SK-N-SH (cell line): Measurements from ENCODE around the gene ENOX1. TPM values are rescaled to one million over a fixed set of nuclear protein-coding genes. Genes with fewer than 3 reads are reported as not detected.
A peak's percentile ranks its signal among the peaks of the same experiment; 100 is the strongest.

Experiments used
- CTCF ChIA-PET: fragments of 300-600, 350-600 bp; formaldehyde crosslinking; extraction: SDS; loops from one replicate; lab custom pipeline; 2021; lab: Yijun Ruan, JAX
- POLR2A ChIA-PET: fragments of 350-600 bp; sonication (Branson Sonifier 250); formaldehyde crosslinking; extraction: SDS; loops from one replicate; lab custom pipeline; 2020; ENCODE audit warnings: antibody characterized with exemption, inconsistent platforms; lab: Yijun Ruan, JAX
- DNase-seq: peaks from one replicate; pipeline ENCODE4 v3.0.0; 2012
- H2AFZ ChIP-seq: fragments of 200-600 bp; sonication (generic); 2 replicates; pipeline ENCODE4 v1.8.1; 2016; ENCODE audit warnings: antibody characterized with exemption, mild to moderate bottlenecking, low read depth
- H3F3A ChIP-seq: fragments of 200-600 bp; sonication (generic); replicated peaks from 2 replicates; pipeline ENCODE3; 2016; ENCODE audit warnings: antibody characterized with exemption, mild to moderate bottlenecking; ENCODE audit not compliant: insufficient read depth
- H3K27ac ChIP-seq, 2 experiments: fragments of 200-500 bp in 1 of 2; fragments of 200-600 bp in 1 of 2; sonication (Bioruptor generic) in 1 of 2; sonication (generic), shearing (Covaris generic) in 1 of 2; 2 replicates each; pipeline versions ENCODE4 v1.5.1 to v1.6.1; 2014 to 2016; ENCODE audit warnings: low read depth in 2 of 2, inconsistent platforms in 1 of 2, low read length in 1 of 2, mild to moderate bottlenecking in 1 of 2, mixed read lengths in 1 of 2
- H3K27me3 ChIP-seq: fragments of 200-600 bp; sonication (generic), shearing (Covaris generic); 2 replicates; pipeline ENCODE4 v1.6.1; 2016; ENCODE audit warnings: mixed run types; ENCODE audit not compliant: insufficient read depth
- H3K36me3 ChIP-seq, 2 experiments: fragments of 200-500 bp in 1 of 2; fragments of 200-600 bp in 1 of 2; sonication (Bioruptor generic) in 1 of 2; sonication (generic) in 1 of 2; replicated peaks in 1 of 2; 2 replicates each; pipeline versions ENCODE3 to v1.5.1; 2014 to 2016; ENCODE audit warnings: low read length in 1 of 2, mild to moderate bottlenecking in 1 of 2; ENCODE audit not compliant: insufficient read depth in 2 of 2, control insufficient read depth in 1 of 2
- H3K4me1 ChIP-seq, 2 experiments: fragments of 200-500 bp in 1 of 2; fragments of 200-600 bp in 1 of 2; sonication (Bioruptor generic) in 1 of 2; sonication (generic), shearing (Covaris generic) in 1 of 2; 2 replicates each; pipeline versions ENCODE4 v1.5.1 to v1.6.1; 2014 to 2016; ENCODE audit warnings: low read depth in 1 of 2, low read length in 1 of 2, mixed run types in 1 of 2; ENCODE audit not compliant: insufficient read depth in 2 of 2, control insufficient read depth in 1 of 2
- H3K4me2 ChIP-seq: fragments of 200-600 bp; sonication (generic), shearing (Covaris generic); 2 replicates; pipeline ENCODE4 v1.6.1; 2017; ENCODE audit warnings: mixed run types
- H3K4me3 ChIP-seq, 2 experiments: fragments of 200-500 bp in 1 of 2; fragments of 200-600 bp in 1 of 2; sonication (Bioruptor generic) in 1 of 2; sonication (generic), shearing (Covaris generic) in 1 of 2; 2 replicates each; pipeline versions ENCODE4 v1.5.1 to v1.8.1; 2014 to 2016; ENCODE audit warnings: low read depth in 2 of 2, inconsistent platforms in 1 of 2, low read length in 1 of 2, mild to moderate bottlenecking in 1 of 2, mixed read lengths in 1 of 2, moderate library complexity in 1 of 2
- H3K79me2 ChIP-seq: fragments of 200-600 bp; sonication (generic); 2 replicates; pipeline ENCODE4 v1.8.1; 2017; ENCODE audit warnings: mild to moderate bottlenecking; ENCODE audit not compliant: insufficient read depth
- H3K9ac ChIP-seq: fragments of 200-600 bp; sonication (generic); 2 replicates; pipeline ENCODE4 v1.6.1; 2017; ENCODE audit warnings: mixed run types
- H3K9me2 ChIP-seq: fragments of 200-600 bp; sonication (generic); 2 replicates; pipeline ENCODE4 v1.6.1; 2017; ENCODE audit warnings: mixed run types
- H3K9me3 ChIP-seq: fragments of 200-600 bp; sonication (generic); 2 replicates; pipeline ENCODE4 v1.6.1; 2017; ENCODE audit warnings: mixed run types, mild to moderate bottlenecking, moderate library complexity
- H4K20me1 ChIP-seq: fragments of 200-600 bp; sonication (generic); 2 replicates; pipeline ENCODE4 v1.6.1; 2017; ENCODE audit warnings: mild to moderate bottlenecking, mixed run types; ENCODE audit not compliant: insufficient read depth
- CTCF ChIP-seq: fragments of 200-600 bp; sonication (generic); IDR thresholded peaks from 2 replicates; pipeline ENCODE4 v1.6.1; 2017; ENCODE audit warnings: antibody characterized with exemption, mild to moderate bottlenecking, moderate library complexity
- ELF1 ChIP-seq: IDR thresholded peaks from 2 replicates; pipeline ENCODE4 v1.4.0; 2012
- EZH2phosphoT487 ChIP-seq: fragments of 200-600 bp; sonication (generic); IDR thresholded peaks from 2 replicates; pipeline ENCODE4 v1.6.1; 2017; ENCODE audit warnings: low read depth, mixed run types, mild to moderate bottlenecking, antibody characterized with exemption, moderate library complexity, borderline replicate concordance
- FOSL2 ChIP-seq: IDR thresholded peaks from 2 replicates; pipeline ENCODE4 v1.4.0; 2012; ENCODE audit warnings: low read depth, mild to moderate bottlenecking, moderate library complexity, borderline replicate concordance
- FOXJ3 ChIP-seq: sonication (generic); formaldehyde crosslinking; IDR thresholded peaks from 2 replicates; pipeline ENCODE4 v1.5.1; 2020; ENCODE audit warnings: mild to moderate bottlenecking, missing genetic modification reagents
- FOXM1 ChIP-seq: IDR thresholded peaks from 2 replicates; pipeline ENCODE4 v1.4.0; 2012; ENCODE audit warnings: low read depth, mild to moderate bottlenecking
- GABPA ChIP-seq: IDR thresholded peaks from 2 replicates; pipeline ENCODE4 v1.4.0; 2012; ENCODE audit warnings: low read depth, mild to moderate bottlenecking
- GATA2 ChIP-seq: sonication (generic); formaldehyde crosslinking; IDR thresholded peaks from 2 replicates; pipeline ENCODE4 v1.5.0; 2020; ENCODE audit warnings: mild to moderate bottlenecking, missing genetic modification reagents
- IRF3 ChIP-seq: fragments of 150-350 bp; IDR thresholded peaks from 2 replicates; pipeline ENCODE4 v1.6.1; 2016; ENCODE audit warnings: mild to moderate bottlenecking, low read depth, low read length
- JUND ChIP-seq: IDR thresholded peaks from 2 replicates; pipeline ENCODE4 v1.4.0; 2012
- MAX ChIP-seq: IDR thresholded peaks from 2 replicates; pipeline ENCODE4 v1.4.0; 2012; ENCODE audit warnings: low read depth
- MXI1 ChIP-seq: IDR thresholded peaks from 2 replicates; pipeline ENCODE4 v1.6.1; 2012; ENCODE audit warnings: mild to moderate bottlenecking, low read depth, low read length, improper control_type of control experiment
- NFIC ChIP-seq: IDR thresholded peaks from 2 replicates; pipeline ENCODE4 v1.4.0; 2012; ENCODE audit warnings: borderline replicate concordance
- NRF1 ChIP-seq: IDR thresholded peaks from 2 replicates; pipeline ENCODE4 v1.6.1; 2012; ENCODE audit warnings: low read depth, mild to moderate bottlenecking, low read length
- POLR2AphosphoS5 ChIP-seq: IDR thresholded peaks from 2 replicates; pipeline ENCODE4 v1.6.1; 2012; ENCODE audit warnings: low read depth, low read length
- RAD21 ChIP-seq: IDR thresholded peaks from 2 replicates; pipeline ENCODE4 v1.6.1; 2012; ENCODE audit warnings: mild to moderate bottlenecking, low read length
- RCOR1 ChIP-seq: fragments of 150-350 bp; IDR thresholded peaks from 2 replicates; pipeline ENCODE4 v1.6.1; 2017; ENCODE audit warnings: antibody characterized with exemption, low read length
- RFX5 ChIP-seq: IDR thresholded peaks from 2 replicates; pipeline ENCODE4 v1.6.1; 2012; ENCODE audit warnings: mild to moderate bottlenecking, improper control_type of control experiment, low read length
- RXRA ChIP-seq: IDR thresholded peaks from 2 replicates; pipeline ENCODE4 v1.4.0; 2012; ENCODE audit warnings: low read depth, mild to moderate bottlenecking, borderline replicate concordance
- TCF12 ChIP-seq: IDR thresholded peaks from 2 replicates; pipeline ENCODE4 v1.4.0; 2012
- TEAD4 ChIP-seq: IDR thresholded peaks from 2 replicates; pipeline ENCODE4 v1.4.0; 2012; ENCODE audit warnings: mild to moderate bottlenecking, borderline replicate concordance; ENCODE audit not compliant: insufficient read depth
- USF1 ChIP-seq: IDR thresholded peaks from 2 replicates; pipeline ENCODE4 v1.4.0; 2012; ENCODE audit warnings: low read depth, borderline replicate concordance
- YY1 ChIP-seq: IDR thresholded peaks from 2 replicates; pipeline ENCODE4 v1.4.0; 2012; ENCODE audit warnings: low read depth, mild to moderate bottlenecking
- ZBTB33 ChIP-seq: IDR thresholded peaks from 2 replicates; pipeline ENCODE4 v1.4.0; 2012; ENCODE audit warnings: low read depth, borderline replicate concordance
- WGBS: methylation state at CpG from one replicate; pipeline ENCODE4 v1.1.6; 2017; ENCODE audit warnings: low lambda C conversion rate; 5-methylcytosine and 5-hydroxymethylcytosine counted together
- polyA plus RNA-seq, 3 experiments: library from polyadenylated mRNA; depleted of rRNA; stranded (reverse); fragments of >200 nt; gene quantifications; 2 replicates each; pipeline ENCODE4 v1.2.3, GENCODE V29; 2012
- TF ChIP-seq, protein P1 (sequence below): fragments of 150-350 bp; IDR thresholded peaks from 2 replicates; pipeline ENCODE4 v1.6.1; 2017; ENCODE audit warnings: antibody characterized with exemption, low read length, low read depth, borderline replicate concordance

ENOX1 gene
- 5.8 and 6.6 TPM in 2 replicates for polyA plus RNA-seq (2012; rRNA removed)
- polyA plus RNA-seq (2012; cell fraction: cytosol; rRNA removed), result 7.6 and 8.1 TPM in 2 replicates
- 5.1 and 5.5 TPM in 2 replicates for polyA plus RNA-seq (2012; cell fraction: nucleus; rRNA removed)

DNA sequence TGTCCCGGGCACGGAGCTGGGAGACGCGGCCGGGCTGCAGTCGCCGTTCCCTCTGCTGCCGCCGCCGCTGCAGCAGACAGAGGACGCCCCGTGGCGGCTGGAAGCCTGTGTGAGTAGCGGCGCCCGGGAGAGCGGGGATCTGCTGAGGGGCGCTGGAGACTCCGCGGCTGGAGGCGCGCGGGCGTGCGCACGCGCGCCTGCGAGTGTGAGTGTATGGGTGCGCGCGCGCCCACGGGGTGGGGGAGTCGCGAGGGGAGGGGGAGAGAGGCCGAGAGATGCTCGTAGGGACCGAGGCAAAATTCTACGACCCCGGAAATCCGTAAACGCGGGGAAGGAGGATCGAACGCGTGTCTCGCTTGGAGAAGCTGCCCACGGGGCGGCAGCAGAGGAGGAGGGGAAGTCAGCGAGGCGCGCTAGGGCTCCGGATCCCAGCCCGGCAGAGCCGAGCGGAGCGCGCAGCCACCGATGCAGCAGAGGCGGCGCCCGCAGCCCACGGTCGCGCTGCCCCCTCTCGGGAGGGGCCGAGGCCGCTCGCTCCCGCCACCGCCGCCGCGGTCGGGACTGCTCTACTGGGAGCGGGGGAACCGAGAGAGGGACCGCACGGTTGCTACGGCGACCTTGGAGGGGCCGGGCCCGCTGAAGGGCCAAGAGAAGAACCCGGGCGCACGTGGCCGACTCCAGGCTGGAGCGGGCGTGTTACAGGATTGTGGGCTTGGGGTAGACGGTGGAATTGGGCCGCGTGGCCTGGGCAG lies at the start of gene ENOX1:
ENOX1 (minus strand) TSS at position 207 of the 752 bp plus-strand sequence.
- Histone ChIP-seq H3K9me3 (no peaks in the 10 kb centered on the region), H3K4me3 (peak within 1 kb of the TSS; percentile 72 to 73), H3K9ac (peak within 1 kb of the TSS; percentile 62), H3K36me3 (no peaks in the 10 kb centered on the region), H4K20me1 (no peaks in the 10 kb centered on the region), H3K4me2 (peak within 1 kb of the TSS; percentile 90), H3F3A (peaks cover 37% of the 10 kb centered on the region), H3K4me1 (peaks cover 0 to 23% of the 10 kb centered on the region in 2 experiments; a peak in 3 of 4 replicates), H3K27ac (peak within 1 kb of the TSS; percentile 41 to 47; a peak in 3 of 4 replicates), H2AFZ (peak within 1 kb of the TSS; percentile 86), H3K27me3 (no peaks in the 10 kb centered on the region), H3K79me2 (no peaks in the 10 kb centered on the region), H3K9me2 (no peaks in the 10 kb centered on the region)
- CTCF ChIA-PET, result interaction anchor here (0.8 to 1.8 kb wide), 8 partner anchors 9 to 701 kb away, joined by 3 to 8 read pairs (median 4); no protein-coding TSS in a partner anchor
- POLR2A ChIA-PET, result interaction anchor here (1.6 kb wide), 1 partner anchor 19 kb away, joined by 5 read pairs; no protein-coding TSS in a partner anchor
- DNase-seq, result peak; percentile 92
- WGBS, result 3% methylated on average over 18 of the region's 93 CpGs
- peak; percentile 31; the same call in 1 of the 2 replicates for TF ChIP-seq CTCF
- TF ChIP-seq, protein P1, sequence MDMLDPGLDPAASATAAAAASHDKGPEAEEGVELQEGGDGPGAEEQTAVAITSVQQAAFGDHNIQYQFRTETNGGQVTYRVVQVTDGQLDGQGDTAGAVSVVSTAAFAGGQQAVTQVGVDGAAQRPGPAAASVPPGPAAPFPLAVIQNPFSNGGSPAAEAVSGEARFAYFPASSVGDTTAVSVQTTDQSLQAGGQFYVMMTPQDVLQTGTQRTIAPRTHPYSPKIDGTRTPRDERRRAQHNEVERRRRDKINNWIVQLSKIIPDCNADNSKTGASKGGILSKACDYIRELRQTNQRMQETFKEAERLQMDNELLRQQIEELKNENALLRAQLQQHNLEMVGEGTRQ, result no peak
- TF ChIP-seq JUND, result no peak
- no peak for TF ChIP-seq YY1
- no peak for TF ChIP-seq FOSL2
- TF ChIP-seq POLR2AphosphoS5, result no peak
- peak; percentile 82 for TF ChIP-seq MXI1
- no peak for TF ChIP-seq RCOR1
- peak; percentile 75 for TF ChIP-seq MAX
- TF ChIP-seq EZH2phosphoT487, result no peak
- no peak for TF ChIP-seq RXRA
- no peak for TF ChIP-seq GATA2 (CRISPR knock-in tag)
- TF ChIP-seq RFX5, result no peak
- no peak for TF ChIP-seq TCF12
- no peak; the same call in 1 of the 2 replicates for TF ChIP-seq USF1
- peak; percentile 75 for TF ChIP-seq NRF1
- no peak for TF ChIP-seq IRF3
- TF ChIP-seq NFIC, result peak; percentile 21; the same call in 1 of the 2 replicates
- TF ChIP-seq RAD21, result peak; percentile 52
- 0 out of 2 replicates have a peak, but pooled peaks have one; percentile 27 for TF ChIP-seq FOXM1
- no peak for TF ChIP-seq GABPA
- TF ChIP-seq FOXJ3 (CRISPR knock-in tag), result no peak
- TF ChIP-seq ELF1, result no peak
- TF ChIP-seq TEAD4, result no peak
- TF ChIP-seq ZBTB33, result no peak
